Vagina (tissue), 2 donors: ENCODE results near the gene CACNA2D4.

Source experiments
- CTCF ChIP-seq, 3 experiments: fragments of 450-650 bp in 2 of 3; fragments of 200-600 bp in 1 of 3; sonication (generic) in 1 of 3; IDR thresholded peaks; one replicate each; pipeline ENCODE4 v1.5.1; 2017 to 2019; ENCODE audit warnings: antibody characterized with exemption in 3 of 3, mild to moderate bottlenecking in 2 of 3, moderate library complexity in 2 of 3
- POLR2A ChIP-seq, 2 donors: fragments of 450-650 bp; IDR thresholded peaks; one replicate each; pipeline ENCODE4 v1.6.1; 2017; ENCODE audit warnings: antibody characterized with exemption in 2 of 2, mild to moderate bottlenecking in 2 of 2, moderate library complexity in 2 of 2
- POLR2AphosphoS5 ChIP-seq, 2 donors: sonication (generic); formaldehyde crosslinking; IDR thresholded peaks; one replicate each; pipeline ENCODE4 v1.9.0; 2017; ENCODE audit warnings: antibody characterized with exemption in 2 of 2, mild to moderate bottlenecking in 2 of 2, low read depth in 1 of 2; ENCODE audit not compliant: insufficient read depth in 1 of 2

- TF ChIP-seq CTCF (IDR thresholded peaks at IDR 0.05) (no peak), POLR2AphosphoS5 (IDR thresholded peaks at IDR 0.05; ENCODE audit: insufficient read depth in 1 of 2, low read depth in 1 of 2) (no peak), POLR2A (IDR thresholded peaks at IDR 0.05) (no peak)
These were observed 124.8 kb downstream of the CACNA2D4 start for GRCh38 chr12:1793426-1794210.
